Measurements from ENCODE around the gene RGL1. TPM values are rescaled to one million over a fixed set of nuclear protein-coding genes. Genes with fewer than 3 reads are reported as not detected.

RGL1 gene
- polyA plus RNA-seq, 3 donors from 2014 or later: 0.09 to 0.20 TPM; not detected in 1

DNA sequence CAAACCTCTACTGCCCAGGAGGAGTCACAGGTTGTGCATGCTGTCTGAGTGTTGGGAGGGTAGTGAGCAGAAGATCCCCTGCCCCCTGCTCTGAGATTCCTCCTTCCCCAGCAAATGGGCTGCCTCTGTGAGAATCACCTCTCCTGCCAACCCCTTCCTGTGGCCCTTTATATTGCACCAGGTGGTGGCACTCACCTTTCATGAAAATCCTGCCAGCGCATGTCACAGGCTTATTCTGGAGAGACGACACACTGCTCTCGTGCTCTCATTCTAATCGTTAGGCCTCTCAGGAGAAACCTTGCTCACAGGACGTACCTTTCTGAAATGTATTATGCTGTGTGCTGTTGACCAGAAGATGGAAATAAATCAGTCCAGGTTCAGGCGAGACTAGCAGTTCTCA lies 113.7 kb downstream of the RGL1 start:
- Mint-ChIP-seq H3K36me3 (no peaks in the 10 kb centered on the region), H3K4me3 (no peak overlapping the region), H3K27me3 (ENCODE audit: low read depth in 3 of 3) (peaks cover 0 to 3% (median 2%) of the 10 kb centered on the region in 3 donors), H3K27ac (peak overlapping the region in 1 of 6 donors; percentile 8), H3K4me1 (peaks cover 10 to 12% of the 10 kb centered on the region in 2 donors), H3K9me3 (no peaks in the 10 kb centered on the region)
- DNase-seq: no peak

DNA sequence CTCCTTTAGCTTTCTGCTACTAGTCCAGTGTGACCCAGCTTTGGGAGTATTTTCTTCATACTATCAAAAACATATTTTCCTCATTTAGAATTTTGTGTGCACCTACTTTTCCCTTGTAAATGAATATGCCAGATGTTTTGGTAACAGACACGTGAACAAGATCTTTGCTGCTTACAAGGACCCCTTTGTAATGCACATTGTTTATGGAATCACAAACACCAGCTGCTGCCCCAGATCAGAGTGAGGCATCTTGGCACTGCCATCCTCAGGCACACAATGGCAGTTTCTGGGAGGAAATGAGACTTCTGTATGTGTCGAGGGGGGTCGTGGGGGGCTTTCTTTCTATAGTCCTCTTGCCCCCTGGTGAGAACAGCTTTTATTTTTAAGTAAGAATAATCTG lies 115.7 kb downstream of the RGL1 start:
- Mint-ChIP-seq H3K4me3 (no peak overlapping the region), H3K27me3 (ENCODE audit: low read depth in 3 of 3) (peaks cover 0 to 5% (median 1%) of the 10 kb centered on the region in 3 donors), H3K36me3 (no peaks in the 10 kb centered on the region), H3K27ac (peak overlapping the region in 1 of 6 donors; percentile 41), H3K4me1 (peaks cover 9 to 10% of the 10 kb centered on the region in 2 donors), H3K9me3 (peaks cover 0 to 4% (median 0%) of the 10 kb centered on the region in 6 donors)
- DNase-seq: no peak

DNA sequence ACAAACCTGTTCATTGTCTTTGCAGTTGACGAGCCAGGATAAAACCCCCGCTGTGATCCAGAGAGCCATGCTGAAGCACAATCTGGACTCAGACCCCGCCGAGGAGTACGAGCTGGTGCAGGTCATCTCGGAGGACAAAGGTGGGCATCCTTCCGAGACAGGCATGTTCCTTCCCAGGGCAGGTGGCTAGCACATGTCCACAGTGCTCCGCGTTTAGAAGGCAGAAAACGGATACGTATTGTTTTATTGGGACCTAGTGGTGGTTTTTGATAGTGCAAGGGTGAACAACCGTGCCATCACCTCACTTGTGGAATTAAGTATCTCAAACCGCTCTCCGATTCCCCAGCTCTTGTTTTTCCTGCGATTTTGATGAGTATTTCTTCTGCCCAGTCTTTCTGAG lies 117.3 kb downstream of the RGL1 start:
- H3K27ac Mint-ChIP-seq: no peak overlapping the region
- no peaks in the 10 kb centered on the region for H3K36me3 Mint-ChIP-seq
- no peaks in the 10 kb centered on the region for H3K4me1 Mint-ChIP-seq
- no peak overlapping the region for H3K4me3 Mint-ChIP-seq
- H3K27me3 Mint-ChIP-seq (ENCODE audit: low read depth in 3 of 3): peaks cover 0 to 5% (median 1%) of the 10 kb centered on the region in 3 donors
- no peak for DNase-seq
- peaks cover 0 to 4% (median 0%) of the 10 kb centered on the region in 6 donors for H3K9me3 Mint-ChIP-seq

DNA sequence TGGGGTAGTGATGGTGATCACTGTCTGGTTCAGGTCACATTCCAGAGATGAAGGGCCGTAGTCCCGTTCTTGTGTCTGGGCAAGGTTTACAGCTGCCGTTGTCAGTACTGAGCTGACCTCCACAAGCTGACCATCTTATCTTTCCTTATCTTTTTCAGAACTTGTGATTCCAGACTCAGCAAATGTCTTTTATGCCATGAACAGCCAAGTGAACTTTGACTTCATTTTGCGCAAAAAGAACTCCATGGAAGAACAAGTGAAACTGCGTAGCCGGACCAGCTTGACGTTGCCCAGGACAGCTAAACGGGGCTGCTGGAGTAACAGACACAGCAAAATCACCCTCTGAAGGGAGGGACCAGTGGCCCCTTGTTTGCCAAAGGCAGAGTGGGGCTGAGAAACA lies 121.0 kb downstream of the RGL1 start:
- DNase-seq: no peak
- H3K9me3 Mint-ChIP-seq: peaks cover 0 to 4% (median 0%) of the 10 kb centered on the region in 6 donors
- H3K27me3 Mint-ChIP-seq (ENCODE audit: low read depth in 3 of 3): peaks cover 0 to 5% (median 0%) of the 10 kb centered on the region in 3 donors
- no peak overlapping the region for H3K4me3 Mint-ChIP-seq
- no peaks in the 10 kb centered on the region for H3K36me3 Mint-ChIP-seq
- peaks cover 0 to 6% of the 10 kb centered on the region in 2 donors for H3K4me1 Mint-ChIP-seq
- H3K27ac Mint-ChIP-seq: no peak overlapping the region

DNA sequence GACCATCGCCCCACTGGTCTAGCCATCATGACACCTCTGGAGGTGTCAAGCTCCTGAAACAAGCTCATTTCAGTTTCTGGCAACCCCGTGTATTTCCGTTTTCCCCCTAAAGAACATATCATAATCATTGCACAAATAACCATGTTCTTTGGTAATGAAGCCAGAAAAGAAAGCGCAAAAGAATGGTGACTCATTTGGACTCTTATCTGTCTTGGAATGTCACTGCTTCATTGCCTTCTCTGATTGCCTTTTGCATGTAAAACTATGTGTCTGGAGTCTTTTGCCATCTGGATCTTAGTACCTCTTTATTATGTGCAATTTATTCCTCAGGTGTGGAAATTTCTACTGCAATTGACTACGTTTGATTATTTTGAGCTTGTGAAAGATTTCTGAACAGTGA lies 122.1 kb downstream of the RGL1 start:
- Mint-ChIP-seq H3K9me3 (peaks cover 0 to 4% (median 0%) of the 10 kb centered on the region in 6 donors), H3K4me3 (no peak overlapping the region), H3K27ac (no peak overlapping the region), H3K36me3 (no peaks in the 10 kb centered on the region), H3K4me1 (peaks cover 0 to 16% of the 10 kb centered on the region in 2 donors), H3K27me3 (ENCODE audit: low read depth in 3 of 3) (peaks cover 0 to 5% (median 0%) of the 10 kb centered on the region in 3 donors)
- DNase-seq: no peak

DNA sequence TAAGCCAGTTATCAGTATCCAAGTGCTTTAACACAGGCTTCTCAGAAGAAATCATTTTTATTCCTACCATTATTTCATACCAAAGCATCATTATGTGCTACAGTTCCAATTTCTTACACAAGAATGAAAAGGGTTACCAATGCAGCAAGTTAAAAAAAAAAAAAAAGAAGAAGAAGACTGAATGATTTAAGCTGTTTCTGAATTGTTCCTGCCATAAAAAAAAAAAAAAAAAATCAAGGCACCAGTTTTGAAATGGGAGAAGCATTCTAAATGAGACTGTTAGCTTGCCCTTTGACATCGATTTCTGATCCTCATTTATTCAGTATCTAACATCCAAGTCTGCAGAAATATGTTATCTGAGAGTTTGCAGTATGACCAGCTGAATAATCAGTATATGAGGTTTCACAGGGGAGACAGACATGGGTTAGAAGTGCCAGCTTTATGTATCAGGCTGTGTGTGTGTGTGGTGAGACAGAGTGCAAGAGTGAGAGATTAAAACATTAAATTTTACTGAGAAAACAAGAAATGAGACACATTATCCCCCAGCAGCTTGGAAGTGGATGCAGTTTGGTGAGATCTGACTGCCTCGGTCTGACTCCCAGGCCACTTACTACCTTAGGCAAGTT lies 126.8 kb downstream of the RGL1 start:
- Mint-ChIP-seq H3K4me3 (peak overlapping the region in 1 of 5 donors; percentile 8), H3K27me3 (ENCODE audit: low read depth in 3 of 3) (no peaks in the 10 kb centered on the region), H3K9me3 (no peaks in the 10 kb centered on the region), H3K4me1 (peaks cover 11 to 46% of the 10 kb centered on the region in 2 donors), H3K36me3 (peaks cover 3 to 4% (median 4%) of the 10 kb centered on the region in 3 donors), H3K27ac (peak overlapping the region in 5 of 6 donors; percentile 4 to 49 (median 29))
- no peak for DNase-seq

DNA sequence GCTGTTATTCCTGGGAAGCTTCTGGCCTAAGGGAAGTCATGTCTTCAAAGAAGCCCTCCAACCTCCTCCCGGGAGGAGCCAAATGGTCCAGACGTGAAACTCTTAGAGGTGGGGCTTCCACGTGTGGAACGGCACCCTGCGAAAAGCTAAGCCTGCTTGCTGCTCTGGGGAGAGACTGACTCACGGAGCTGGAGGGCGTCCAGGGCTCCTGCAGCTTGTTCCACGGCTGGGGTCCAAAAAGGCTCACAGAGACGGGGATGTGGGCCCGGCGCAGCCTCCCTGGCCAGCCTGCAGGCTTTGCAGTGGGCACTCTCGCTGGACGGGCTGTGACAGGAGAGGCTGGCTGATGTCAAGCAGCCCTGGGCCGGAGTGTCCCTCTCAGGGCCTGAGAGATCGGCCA lies 127.5 kb downstream of the RGL1 start:
- DNase-seq: no peak
- Mint-ChIP-seq H3K27me3 (ENCODE audit: low read depth in 3 of 3) (no peaks in the 10 kb centered on the region), H3K4me3 (no peak overlapping the region), H3K4me1 (peaks cover 17 to 53% of the 10 kb centered on the region in 2 donors), H3K9me3 (no peaks in the 10 kb centered on the region), H3K36me3 (peaks cover 3 to 4% (median 4%) of the 10 kb centered on the region in 3 donors), H3K27ac (no peak overlapping the region)

DNA sequence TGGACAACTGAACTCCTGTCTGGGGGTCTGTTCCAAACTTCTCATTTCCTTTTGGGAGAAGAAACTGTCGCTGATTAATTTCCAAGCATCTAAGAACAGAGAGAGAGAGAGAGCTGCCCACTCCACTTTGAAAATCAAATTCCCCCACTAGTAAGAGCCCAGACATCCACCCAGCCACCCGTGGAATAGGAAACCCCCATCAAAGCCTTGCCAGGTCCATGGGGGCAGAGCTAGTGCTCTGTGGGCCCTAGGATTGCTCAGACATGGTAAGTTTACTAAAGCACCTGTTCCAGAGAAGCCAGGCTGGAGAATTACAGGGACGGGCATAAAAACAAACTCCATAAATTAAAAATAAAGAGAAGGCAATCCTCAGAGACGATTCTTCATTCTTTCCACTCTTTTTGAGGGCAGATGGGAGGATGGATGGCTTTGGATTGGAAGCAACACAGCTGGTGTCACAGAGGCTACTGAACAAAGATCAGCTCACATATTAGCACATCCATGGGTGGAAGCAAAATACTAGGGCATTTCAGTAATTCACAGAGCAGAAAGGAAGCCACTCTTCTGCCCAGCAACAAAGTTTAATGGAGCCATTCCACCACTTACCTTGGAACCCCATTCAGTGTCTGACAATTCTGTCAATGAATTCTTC lies 128.7 kb downstream of the RGL1 start:
- H3K4me1 Mint-ChIP-seq: peaks cover 17 to 58% of the 10 kb centered on the region in 2 donors
- no peaks in the 10 kb centered on the region for H3K27me3 Mint-ChIP-seq (ENCODE audit: low read depth in 3 of 3)
- peak overlapping the region in 4 of 6 donors; percentile 49 to 61 (median 52) for H3K27ac Mint-ChIP-seq
- DNase-seq: no peak
- H3K36me3 Mint-ChIP-seq: peaks cover 3 to 12% (median 10%) of the 10 kb centered on the region in 3 donors
- H3K9me3 Mint-ChIP-seq: no peaks in the 10 kb centered on the region
- no peak overlapping the region for H3K4me3 Mint-ChIP-seq

DNA sequence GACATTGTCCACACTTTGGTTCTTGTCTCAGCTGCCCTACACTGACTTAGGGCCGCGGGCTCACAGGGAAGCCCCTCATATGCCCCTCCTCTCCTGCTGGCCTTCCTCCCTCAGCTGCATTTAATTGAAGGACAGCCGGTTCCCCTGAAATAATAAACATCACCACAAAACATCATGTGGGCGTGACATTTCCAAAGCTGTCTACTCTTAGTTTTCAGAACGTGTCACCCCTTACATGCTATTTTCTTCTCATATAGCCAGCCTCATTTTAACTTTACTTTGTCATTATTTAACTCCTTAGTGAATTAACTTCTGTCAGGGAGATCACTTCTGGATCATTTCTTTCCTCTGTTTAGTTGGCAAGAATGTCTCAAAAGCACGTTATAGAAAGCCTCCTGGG lies 129.4 kb downstream of the RGL1 start:
- Mint-ChIP-seq H3K27ac (peak overlapping the region in 4 of 6 donors; percentile 13 to 47 (median 44)), H3K36me3 (peaks cover 3 to 18% (median 12%) of the 10 kb centered on the region in 3 donors), H3K4me3 (no peak overlapping the region), H3K9me3 (no peaks in the 10 kb centered on the region), H3K27me3 (ENCODE audit: low read depth in 3 of 3) (peaks cover 0 to 2% (median 0%) of the 10 kb centered on the region in 3 donors), H3K4me1 (peaks cover 17 to 58% of the 10 kb centered on the region in 2 donors)
- DNase-seq: no peak

DNA sequence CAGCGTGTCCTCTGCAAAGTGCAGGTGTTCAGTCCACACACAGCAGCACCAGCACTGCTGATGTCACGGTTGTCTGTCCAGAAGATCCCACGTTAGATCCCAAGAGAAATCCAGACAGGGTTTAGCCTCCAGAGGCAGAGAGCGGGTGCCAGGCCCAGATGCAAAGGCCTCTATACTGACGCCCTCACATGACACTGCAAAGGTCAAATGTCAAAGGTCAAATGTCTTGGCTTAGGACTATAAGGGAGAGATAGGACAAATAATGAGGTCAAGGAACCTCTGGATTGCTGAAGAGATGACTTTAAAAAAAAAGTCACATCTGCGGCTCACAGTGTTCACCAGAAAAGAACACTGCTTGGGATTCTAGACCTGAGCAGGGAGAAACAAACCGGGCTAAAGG lies 131.1 kb downstream of the RGL1 start:
- peaks cover 0 to 2% (median 0%) of the 10 kb centered on the region in 3 donors for H3K27me3 Mint-ChIP-seq (ENCODE audit: low read depth in 3 of 3)
- no peaks in the 10 kb centered on the region for H3K9me3 Mint-ChIP-seq
- peak overlapping the region in 5 of 6 donors; percentile 55 to 86 (median 70) for H3K27ac Mint-ChIP-seq
- peaks cover 17 to 51% of the 10 kb centered on the region in 2 donors for H3K4me1 Mint-ChIP-seq
- DNase-seq: no peak
- H3K36me3 Mint-ChIP-seq: peaks cover 9 to 32% (median 25%) of the 10 kb centered on the region in 3 donors
- peak overlapping the region; percentile 28 to 62 (median 42) for H3K4me3 Mint-ChIP-seq

DNA sequence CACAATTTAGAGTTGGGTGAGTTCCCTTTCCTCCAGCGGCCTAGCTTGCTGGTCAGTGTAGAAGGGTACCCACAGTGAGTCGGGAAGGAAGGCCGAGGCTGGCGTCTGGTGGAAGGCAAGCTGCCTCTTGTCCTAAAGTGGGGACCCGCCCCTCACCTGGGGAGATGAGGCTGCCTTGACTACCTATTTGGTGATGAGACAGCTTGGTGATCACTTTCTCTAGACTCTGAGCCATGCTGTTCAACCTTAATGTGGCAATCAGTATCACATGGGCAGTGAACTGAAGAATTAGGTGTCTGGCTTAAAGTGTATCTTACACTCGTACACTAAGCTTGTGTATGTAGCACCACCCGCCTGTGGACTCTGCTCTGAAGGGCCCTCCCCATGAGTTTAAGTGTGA lies 131.9 kb downstream of the RGL1 start:
- peaks cover 17 to 43% of the 10 kb centered on the region in 2 donors for H3K4me1 Mint-ChIP-seq
- DNase-seq: no peak
- peaks cover 0 to 2% (median 0%) of the 10 kb centered on the region in 3 donors for H3K27me3 Mint-ChIP-seq (ENCODE audit: low read depth in 3 of 3)
- peaks cover 13 to 32% (median 30%) of the 10 kb centered on the region in 3 donors for H3K36me3 Mint-ChIP-seq
- H3K27ac Mint-ChIP-seq: peak overlapping the region; percentile 0 to 86 (median 78)
- H3K4me3 Mint-ChIP-seq: peak overlapping the region in 4 of 5 donors; percentile 28 to 62 (median 38)
- no peaks in the 10 kb centered on the region for H3K9me3 Mint-ChIP-seq

DNA sequence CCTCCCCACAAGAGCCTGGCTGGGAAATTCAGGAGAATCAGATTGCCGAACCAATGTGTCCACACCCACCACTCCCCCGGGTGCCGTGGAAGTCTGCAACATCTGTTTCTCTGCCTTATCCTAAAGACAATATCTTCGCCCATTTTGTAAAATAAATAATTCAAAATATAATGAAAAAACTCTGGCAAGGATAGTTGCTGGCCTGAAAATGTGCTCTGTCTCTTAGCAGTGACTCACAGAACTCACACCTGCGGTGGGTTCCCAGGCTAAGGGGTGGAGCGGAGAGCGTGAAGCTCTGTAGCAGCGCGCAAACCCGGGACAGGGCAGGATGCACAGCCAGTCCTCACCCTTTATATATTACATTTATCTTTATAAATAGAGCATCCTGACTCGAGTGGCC lies 132.7 kb downstream of the RGL1 start:
- Mint-ChIP-seq H3K27me3 (ENCODE audit: low read depth in 3 of 3) (peaks cover 0 to 2% (median 0%) of the 10 kb centered on the region in 3 donors), H3K36me3 (peaks cover 15 to 38% (median 34%) of the 10 kb centered on the region in 3 donors), H3K27ac (peak overlapping the region in 1 of 6 donors; percentile 70), H3K4me3 (peak overlapping the region in 1 of 5 donors; percentile 7), H3K4me1 (peaks cover 17 to 40% of the 10 kb centered on the region in 2 donors), H3K9me3 (no peaks in the 10 kb centered on the region)
- DNase-seq: no peak

DNA sequence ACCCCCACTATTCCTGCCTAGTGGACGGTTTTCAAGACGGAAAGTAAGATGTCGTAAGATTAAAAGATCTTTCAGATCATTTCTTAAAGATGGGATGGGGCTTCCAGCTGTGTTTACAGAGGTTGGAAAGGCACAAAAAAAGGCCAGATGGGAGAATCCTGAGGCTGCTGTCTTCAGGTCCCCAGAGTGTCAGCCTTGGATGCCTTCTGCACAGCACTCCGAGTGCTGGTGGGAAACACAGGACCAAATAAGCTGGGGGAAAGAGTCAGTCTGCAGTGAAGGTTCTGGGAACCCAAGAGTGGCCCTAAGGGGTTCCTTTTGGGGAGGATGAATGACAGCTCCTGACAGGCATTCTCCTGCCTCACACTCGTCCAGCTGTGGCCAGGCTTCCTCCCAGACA lies 136.1 kb downstream of the RGL1 start:
- Mint-ChIP-seq H3K27ac (no peak overlapping the region), H3K27me3 (ENCODE audit: low read depth in 3 of 3) (peaks cover 0 to 2% (median 0%) of the 10 kb centered on the region in 3 donors), H3K36me3 (peaks cover 40 to 62% (median 62%) of the 10 kb centered on the region in 3 donors), H3K9me3 (no peaks in the 10 kb centered on the region), H3K4me1 (peaks cover 14 to 32% of the 10 kb centered on the region in 2 donors), H3K4me3 (no peak overlapping the region)
- no peak for DNase-seq

All from immature natural killer cell (primary cell).